Endothelial cell (in vitro differentiated cells): ENCODE results near the gene KCTD13. TPM values are rescaled to one million over a fixed set of nuclear protein-coding genes. Genes with fewer than 3 reads are reported as not detected.

ENCODE experiments used
- DNase-seq: peaks from one replicate; pipeline ENCODE4 v3.0.0; 2021; ENCODE audit warnings: low spot score
- H3K27ac Mint-ChIP-seq: one replicate; pipeline ENCODE4 v1.8.0; 2021; ENCODE audit warnings: mixed read lengths, inconsistent platforms; ENCODE audit not compliant: unreplicated experiment
- H3K27me3 Mint-ChIP-seq: one replicate; pipeline ENCODE4 v1.8.0; 2021; ENCODE audit warnings: mild to moderate bottlenecking, moderate library complexity, mixed read lengths, inconsistent platforms; ENCODE audit not compliant: unreplicated experiment
- H3K36me3 Mint-ChIP-seq: one replicate; pipeline ENCODE4 v1.8.0; 2021; ENCODE audit warnings: mild to moderate bottlenecking, low read depth, mixed read lengths, inconsistent platforms; ENCODE audit not compliant: unreplicated experiment
- H3K4me1 Mint-ChIP-seq: one replicate; pipeline ENCODE4 v1.8.0; 2021; ENCODE audit warnings: mild to moderate bottlenecking, mixed read lengths, inconsistent platforms; ENCODE audit not compliant: unreplicated experiment
- H3K4me3 Mint-ChIP-seq: one replicate; pipeline ENCODE4 v1.8.0; 2021; ENCODE audit warnings: mild to moderate bottlenecking, mixed read lengths, inconsistent platforms; ENCODE audit not compliant: unreplicated experiment
- H3K9me3 Mint-ChIP-seq: one replicate; pipeline ENCODE4 v1.8.0; 2021; ENCODE audit warnings: mixed read lengths, inconsistent platforms; ENCODE audit not compliant: unreplicated experiment
- total RNA-seq: library from RNA; stranded (reverse); fragmentation: NEBNext Ultra II Directional; extraction: Animal tissue kit (Norgen Biotek cat#: 25700); gene quantifications from one replicate; pipeline ENCODE4 v1.2.1, GENCODE V29; 2021; ENCODE audit not compliant: unreplicated experiment
- TF ChIP-seq, protein P1 (sequence below): fragments of 200-600 bp; sonication (generic); IDR thresholded peaks from one replicate; pipeline ENCODE4 v1.5.0; 2021; ENCODE audit warnings: antibody characterized with exemption; ENCODE audit not compliant: unreplicated experiment

Gene KCTD13
- total RNA-seq, 1 donor from 2014 or later, result 25.8 TPM

DNA sequence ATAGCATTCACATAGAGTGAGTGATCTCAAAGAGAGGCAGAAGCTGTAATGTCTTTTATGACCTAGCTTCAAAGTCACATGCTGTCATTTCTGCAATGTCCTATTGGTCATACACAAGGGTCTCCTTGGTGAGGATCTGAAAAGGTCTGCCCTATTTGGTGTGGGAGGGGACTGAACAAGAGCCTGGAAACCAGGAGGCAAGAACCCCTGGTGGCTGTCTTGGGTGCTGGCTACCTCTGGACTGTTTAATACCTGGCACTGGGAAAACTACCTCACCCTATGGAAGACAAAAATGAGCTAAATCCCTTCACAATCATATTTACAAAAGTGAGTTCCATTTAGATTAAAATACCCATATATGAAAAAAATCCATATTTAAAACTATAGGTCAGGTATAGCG lies 9.0 kb downstream of the KCTD13 start:
- no peaks in the 10 kb centered on the region for H3K4me1 Mint-ChIP-seq
- DNase-seq, result no peak
- H3K9me3 Mint-ChIP-seq, result no peaks in the 10 kb centered on the region
- peaks cover 2% of the 10 kb centered on the region for H3K27me3 Mint-ChIP-seq
- H3K36me3 Mint-ChIP-seq, result peaks cover 36% of the 10 kb centered on the region
- H3K27ac Mint-ChIP-seq, result no peak overlapping the region
- TF ChIP-seq, protein P1, sequence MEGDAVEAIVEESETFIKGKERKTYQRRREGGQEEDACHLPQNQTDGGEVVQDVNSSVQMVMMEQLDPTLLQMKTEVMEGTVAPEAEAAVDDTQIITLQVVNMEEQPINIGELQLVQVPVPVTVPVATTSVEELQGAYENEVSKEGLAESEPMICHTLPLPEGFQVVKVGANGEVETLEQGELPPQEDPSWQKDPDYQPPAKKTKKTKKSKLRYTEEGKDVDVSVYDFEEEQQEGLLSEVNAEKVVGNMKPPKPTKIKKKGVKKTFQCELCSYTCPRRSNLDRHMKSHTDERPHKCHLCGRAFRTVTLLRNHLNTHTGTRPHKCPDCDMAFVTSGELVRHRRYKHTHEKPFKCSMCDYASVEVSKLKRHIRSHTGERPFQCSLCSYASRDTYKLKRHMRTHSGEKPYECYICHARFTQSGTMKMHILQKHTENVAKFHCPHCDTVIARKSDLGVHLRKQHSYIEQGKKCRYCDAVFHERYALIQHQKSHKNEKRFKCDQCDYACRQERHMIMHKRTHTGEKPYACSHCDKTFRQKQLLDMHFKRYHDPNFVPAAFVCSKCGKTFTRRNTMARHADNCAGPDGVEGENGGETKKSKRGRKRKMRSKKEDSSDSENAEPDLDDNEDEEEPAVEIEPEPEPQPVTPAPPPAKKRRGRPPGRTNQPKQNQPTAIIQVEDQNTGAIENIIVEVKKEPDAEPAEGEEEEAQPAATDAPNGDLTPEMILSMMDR, result no peak
- no peak overlapping the region for H3K4me3 Mint-ChIP-seq

- Mint-ChIP-seq H3K27ac (no peak overlapping the region), H3K36me3 (peaks cover 28% of the 10 kb centered on the region), H3K27me3 (peaks cover 2% of the 10 kb centered on the region), H3K4me1 (no peaks in the 10 kb centered on the region), H3K4me3 (no peak overlapping the region), H3K9me3 (no peaks in the 10 kb centered on the region)
- TF ChIP-seq, protein P1, result no peak
- DNase-seq, result no peak
Observed at GRCh38 chr16:29915590-29916247, 10.3 kb downstream of the KCTD13 start.

GRCh38 chr16:29913514-29913913 lies 12.5 kb downstream of the KCTD13 start:
- H3K27me3 Mint-ChIP-seq, result peaks cover 4% of the 10 kb centered on the region
- H3K4me1 Mint-ChIP-seq, result no peaks in the 10 kb centered on the region
- TF ChIP-seq, protein P1, result no peak
- H3K9me3 Mint-ChIP-seq, result no peaks in the 10 kb centered on the region
- no peak overlapping the region for H3K27ac Mint-ChIP-seq
- DNase-seq, result no peak
- no peak overlapping the region for H3K4me3 Mint-ChIP-seq
- H3K36me3 Mint-ChIP-seq, result peaks cover 24% of the 10 kb centered on the region

- peaks cover 24% of the 10 kb centered on the region for H3K36me3 Mint-ChIP-seq
- H3K27me3 Mint-ChIP-seq, result peaks cover 4% of the 10 kb centered on the region
- H3K4me1 Mint-ChIP-seq, result no peaks in the 10 kb centered on the region
- no peak overlapping the region for H3K4me3 Mint-ChIP-seq
- TF ChIP-seq, protein P1, result no peak
- no peak overlapping the region for H3K27ac Mint-ChIP-seq
- DNase-seq, result no peak
- no peaks in the 10 kb centered on the region for H3K9me3 Mint-ChIP-seq
Observed at GRCh38 chr16:29912087-29912486, 13.9 kb downstream of the KCTD13 start.

DNA sequence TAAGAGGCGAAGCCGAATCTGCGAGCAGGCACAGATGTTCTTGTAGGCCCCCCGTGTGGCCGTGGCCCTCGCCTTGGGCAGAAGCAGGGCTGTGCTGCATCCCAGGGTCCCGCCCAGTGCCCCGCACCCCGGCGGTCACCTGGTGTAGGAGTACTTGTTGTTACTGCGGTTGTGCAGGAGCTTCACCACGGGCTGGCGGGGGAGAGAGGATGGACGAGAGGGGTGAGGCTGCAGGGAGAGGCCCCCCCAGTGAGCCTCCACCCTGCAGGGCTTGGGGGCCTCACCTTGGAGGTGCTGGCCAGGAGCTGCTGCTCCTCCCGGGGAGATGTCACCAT lies 14.4 kb downstream of the KCTD13 start:
- Mint-ChIP-seq H3K27me3 (peaks cover 4% of the 10 kb centered on the region), H3K27ac (no peak overlapping the region), H3K36me3 (peaks cover 24% of the 10 kb centered on the region), H3K4me3 (no peak overlapping the region), H3K4me1 (no peaks in the 10 kb centered on the region), H3K9me3 (no peaks in the 10 kb centered on the region)
- TF ChIP-seq, protein P1, result no peak
- DNase-seq, result no peak
